NB4 (cell line): ENCODE measurements around the gene PRKAG3.

ENCODE experiments used
- DNase-seq: peaks from one replicate; pipeline ENCODE4 v3.0.0; 2010; ENCODE audit warnings: low read depth
- H3K4me3 ChIP-seq: one replicate; pipeline ENCODE4 v1.5.1; 2011; ENCODE audit warnings: mild to moderate bottlenecking, low read depth, low read length, moderate library complexity
- MYC ChIP-seq: IDR thresholded peaks from 2 replicates; pipeline ENCODE4 v1.6.1; 2011; ENCODE audit warnings: low read depth, low read length
- POLR2A ChIP-seq: IDR thresholded peaks from 2 replicates; pipeline ENCODE4 v1.6.1; 2011; ENCODE audit warnings: mild to moderate bottlenecking; ENCODE audit not compliant: insufficient read length; ENCODE audit errors: extremely low read depth
- TF ChIP-seq, protein P1 (sequence below): IDR thresholded peaks from 2 replicates; pipeline ENCODE4 v1.6.1; 2011; ENCODE audit warnings: low read depth, low read length
- TF ChIP-seq, protein P2 (sequence below): IDR thresholded peaks from one replicate; pipeline ENCODE4 v1.5.1; 2012; ENCODE audit warnings: low read depth, low read length

PRKAG3 gene

DNA sequence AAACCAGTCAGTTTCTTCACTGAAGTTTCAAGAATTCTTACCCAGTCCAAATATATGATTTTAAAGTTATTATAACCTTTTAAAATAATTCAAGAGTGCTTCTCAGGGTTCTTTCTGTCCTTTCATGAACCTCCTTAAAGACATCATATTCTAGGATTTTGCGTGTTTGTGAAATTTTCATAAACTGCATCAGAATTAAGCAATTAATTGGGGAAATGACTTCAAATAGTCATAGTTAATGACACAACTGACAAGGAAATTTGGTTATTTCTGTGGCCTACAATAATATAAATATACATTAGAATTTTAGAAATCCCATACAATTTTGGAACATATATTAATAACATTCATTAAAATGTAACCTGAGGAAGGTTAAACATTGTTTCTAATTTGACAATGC lies 39.2 kb downstream of the PRKAG3 start:
- no peak overlapping the region for H3K4me3 ChIP-seq
- TF ChIP-seq, protein P1, sequence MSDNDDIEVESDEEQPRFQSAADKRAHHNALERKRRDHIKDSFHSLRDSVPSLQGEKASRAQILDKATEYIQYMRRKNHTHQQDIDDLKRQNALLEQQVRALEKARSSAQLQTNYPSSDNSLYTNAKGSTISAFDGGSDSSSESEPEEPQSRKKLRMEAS, result no peak
- TF ChIP-seq, protein P2, sequence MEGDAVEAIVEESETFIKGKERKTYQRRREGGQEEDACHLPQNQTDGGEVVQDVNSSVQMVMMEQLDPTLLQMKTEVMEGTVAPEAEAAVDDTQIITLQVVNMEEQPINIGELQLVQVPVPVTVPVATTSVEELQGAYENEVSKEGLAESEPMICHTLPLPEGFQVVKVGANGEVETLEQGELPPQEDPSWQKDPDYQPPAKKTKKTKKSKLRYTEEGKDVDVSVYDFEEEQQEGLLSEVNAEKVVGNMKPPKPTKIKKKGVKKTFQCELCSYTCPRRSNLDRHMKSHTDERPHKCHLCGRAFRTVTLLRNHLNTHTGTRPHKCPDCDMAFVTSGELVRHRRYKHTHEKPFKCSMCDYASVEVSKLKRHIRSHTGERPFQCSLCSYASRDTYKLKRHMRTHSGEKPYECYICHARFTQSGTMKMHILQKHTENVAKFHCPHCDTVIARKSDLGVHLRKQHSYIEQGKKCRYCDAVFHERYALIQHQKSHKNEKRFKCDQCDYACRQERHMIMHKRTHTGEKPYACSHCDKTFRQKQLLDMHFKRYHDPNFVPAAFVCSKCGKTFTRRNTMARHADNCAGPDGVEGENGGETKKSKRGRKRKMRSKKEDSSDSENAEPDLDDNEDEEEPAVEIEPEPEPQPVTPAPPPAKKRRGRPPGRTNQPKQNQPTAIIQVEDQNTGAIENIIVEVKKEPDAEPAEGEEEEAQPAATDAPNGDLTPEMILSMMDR, result no peak
- no peak for TF ChIP-seq MYC
- no peak for TF ChIP-seq POLR2A
- DNase-seq, result no peak

DNA sequence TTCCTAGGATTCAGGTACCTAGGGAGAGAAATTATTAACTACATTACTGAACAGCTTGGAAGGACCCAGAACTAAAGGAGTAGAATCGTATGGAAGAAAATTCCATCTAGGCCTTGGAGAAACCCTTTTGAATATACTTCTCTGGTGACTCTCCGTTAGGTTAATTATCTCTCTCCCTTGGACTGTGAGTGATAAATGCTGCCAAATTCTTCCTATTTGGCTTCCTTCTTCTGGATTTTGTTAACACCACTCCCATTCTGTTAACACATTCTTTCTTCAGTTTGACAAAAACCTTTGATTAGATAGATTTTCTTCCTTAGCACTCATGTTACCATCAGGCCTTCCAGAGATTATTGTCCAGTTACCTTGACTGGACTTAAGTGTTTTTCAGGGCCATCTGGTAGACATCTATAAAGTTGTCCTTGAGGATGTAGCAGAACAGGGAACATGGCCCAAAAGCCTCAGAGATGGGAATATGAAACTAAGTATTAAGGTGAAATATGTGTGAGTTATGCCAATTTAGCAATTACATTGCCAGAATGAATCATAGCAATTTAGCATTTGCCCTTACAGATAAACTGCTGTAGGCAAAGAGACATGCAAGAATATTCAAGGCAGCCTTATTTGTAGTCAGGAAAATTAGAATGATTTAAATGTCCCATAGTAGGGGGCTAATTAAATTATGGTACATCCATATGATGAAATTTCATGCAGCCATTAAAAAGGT lies 42.9 kb downstream of the PRKAG3 start:
- DNase-seq, result no peak
- no peak for TF ChIP-seq MYC
- TF ChIP-seq, protein P1, result no peak
- no peak for TF ChIP-seq POLR2A
- TF ChIP-seq, protein P2, result no peak

DNA sequence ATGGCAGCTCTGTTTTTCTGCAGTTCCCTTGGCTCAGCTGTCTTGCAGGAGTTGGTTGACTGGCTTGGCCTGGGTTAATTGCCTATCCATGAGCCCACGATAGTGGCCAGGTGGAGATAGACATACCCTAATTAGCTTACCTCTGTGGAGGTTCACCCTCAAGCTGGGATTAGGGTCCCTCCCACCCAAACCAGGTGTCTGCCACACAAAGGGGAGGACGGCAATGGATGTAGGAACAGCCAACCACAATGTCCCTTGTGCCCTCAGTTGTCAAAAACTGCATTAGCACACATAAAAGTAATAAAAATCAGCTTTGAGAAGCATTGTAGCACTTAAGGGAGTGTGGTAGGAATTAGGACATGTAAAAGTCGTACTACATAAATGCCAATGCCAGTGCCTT lies 45.5 kb downstream of the PRKAG3 start:
- TF ChIP-seq, protein P1, result no peak
- TF ChIP-seq, protein P2, result no peak
- no peak for TF ChIP-seq MYC
- no peak for TF ChIP-seq POLR2A
- no peak overlapping the region for H3K4me3 ChIP-seq
- DNase-seq, result no peak

More for the DNA sequence above, 42.9 kb downstream of the PRKAG3 start:
- no peak overlapping the region for H3K4me3 ChIP-seq

DNA sequence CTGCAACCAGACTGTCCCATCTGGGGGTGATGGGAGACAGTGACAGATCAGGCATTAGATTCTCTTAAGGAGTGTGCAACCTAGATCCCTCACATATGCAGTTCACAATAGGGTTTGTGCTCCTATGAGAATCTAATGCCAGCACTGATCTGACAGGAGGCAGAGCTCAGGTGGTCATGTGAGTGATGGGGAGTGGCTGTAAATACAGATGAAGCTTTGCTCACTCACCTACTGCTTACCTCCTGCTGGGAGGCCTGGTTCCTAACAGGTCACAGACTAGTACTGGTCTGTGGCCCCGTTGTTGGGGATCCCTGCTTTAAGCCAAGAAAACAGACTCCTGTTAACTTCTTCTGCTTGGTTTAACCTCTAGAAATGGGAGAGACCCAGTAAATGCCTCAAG lies 46.5 kb downstream of the PRKAG3 start:
- DNase-seq, result no peak
- H3K4me3 ChIP-seq, result no peak overlapping the region
- TF ChIP-seq MYC, result no peak
- TF ChIP-seq, protein P1, result no peak
- TF ChIP-seq, protein P2, result no peak
- TF ChIP-seq POLR2A, result no peak

DNA sequence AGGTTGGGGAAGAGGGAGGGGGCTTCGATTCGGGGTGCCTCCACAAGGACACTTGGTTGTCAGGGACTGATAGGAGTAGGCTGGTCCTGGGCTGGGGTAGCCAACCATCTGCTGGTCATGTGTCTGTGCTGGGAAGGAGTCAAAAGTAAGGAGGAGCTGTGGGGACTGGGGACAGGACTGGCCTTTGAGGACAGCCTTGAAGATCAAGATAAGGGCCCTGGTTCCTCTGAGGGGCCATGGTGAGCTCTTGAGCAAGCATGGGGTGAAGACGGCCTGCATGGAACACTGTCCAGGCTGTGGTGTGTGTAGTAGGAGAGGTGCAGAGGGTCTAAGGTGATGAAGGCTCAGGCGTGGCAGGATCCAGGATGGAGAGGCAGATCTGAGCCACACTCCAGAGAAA lies 47.9 kb downstream of the PRKAG3 start:
- H3K4me3 ChIP-seq, result no peak overlapping the region
- TF ChIP-seq, protein P2, result no peak
- TF ChIP-seq, protein P1, result no peak
- TF ChIP-seq MYC (no peak), POLR2A (no peak)
- no peak for DNase-seq
